RPMI7951 (cell line): ENCODE measurements around the gene ARVCF. TPM values are rescaled to one million over a fixed set of nuclear protein-coding genes. Genes with fewer than 3 reads are reported as not detected.

Experiments used
- DNase-seq: peaks from one replicate; pipeline ENCODE4 v3.0.0-alpha.2; 2012; ENCODE audit warnings: low read depth
- total RNA-seq: library from RNA; depleted of rRNA; stranded (reverse); fragments of >200 nt; shearing (Covaris generic); gene quantifications from 2 replicates; pipeline ENCODE4 v1.2.3, GENCODE V29; 2014

Gene ARVCF
- total RNA-seq, 1 experiment from 2014 or later, result 2.8 TPM

GRCh38 chr22:20000246-20001081 lies 16.2 kb downstream of the ARVCF start:
- no peak for DNase-seq

- no peak for DNase-seq
Measured at GRCh38 chr22:19998991-19999820, 17.4 kb downstream of the ARVCF start.

DNA sequence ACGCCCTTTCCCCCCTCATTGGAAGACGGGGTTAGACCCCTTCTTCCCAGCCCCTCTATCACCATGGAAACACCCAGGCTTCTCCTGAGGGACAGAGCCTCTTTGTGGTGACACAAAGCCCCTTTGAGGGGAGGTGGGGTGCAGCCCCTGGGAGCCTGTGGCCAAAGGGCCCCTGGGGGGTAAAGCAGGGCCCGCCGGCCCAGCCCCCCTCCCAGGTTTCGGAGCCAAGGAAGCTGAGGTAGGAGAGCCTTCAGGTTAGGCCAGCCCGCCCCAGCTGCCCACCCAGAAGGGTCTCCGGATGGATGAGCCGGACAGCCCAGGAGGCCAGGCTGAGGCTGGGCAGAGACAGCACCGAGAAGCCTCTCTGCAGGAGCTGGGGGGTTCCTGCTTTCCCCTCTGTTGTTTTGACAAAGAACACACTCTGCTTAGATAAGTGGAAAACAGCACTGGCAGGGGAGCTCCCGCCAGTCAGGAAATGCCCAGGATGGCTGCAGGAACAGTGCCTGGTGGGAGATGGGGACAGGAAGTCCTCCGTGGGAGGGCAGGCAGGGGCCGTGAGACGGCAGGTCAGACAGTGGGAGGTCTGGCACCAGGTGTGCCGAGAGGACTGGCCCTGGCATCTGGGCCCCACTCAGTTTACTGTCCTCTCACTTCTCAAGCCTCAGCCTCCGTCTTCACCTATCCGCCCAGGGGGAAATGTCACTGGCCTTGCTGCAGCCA lies 18.2 kb downstream of the ARVCF start:
- no peak for DNase-seq

- no peak for DNase-seq
Measured at GRCh38 chr22:19997561-19998231, 18.9 kb downstream of the ARVCF start.

DNA sequence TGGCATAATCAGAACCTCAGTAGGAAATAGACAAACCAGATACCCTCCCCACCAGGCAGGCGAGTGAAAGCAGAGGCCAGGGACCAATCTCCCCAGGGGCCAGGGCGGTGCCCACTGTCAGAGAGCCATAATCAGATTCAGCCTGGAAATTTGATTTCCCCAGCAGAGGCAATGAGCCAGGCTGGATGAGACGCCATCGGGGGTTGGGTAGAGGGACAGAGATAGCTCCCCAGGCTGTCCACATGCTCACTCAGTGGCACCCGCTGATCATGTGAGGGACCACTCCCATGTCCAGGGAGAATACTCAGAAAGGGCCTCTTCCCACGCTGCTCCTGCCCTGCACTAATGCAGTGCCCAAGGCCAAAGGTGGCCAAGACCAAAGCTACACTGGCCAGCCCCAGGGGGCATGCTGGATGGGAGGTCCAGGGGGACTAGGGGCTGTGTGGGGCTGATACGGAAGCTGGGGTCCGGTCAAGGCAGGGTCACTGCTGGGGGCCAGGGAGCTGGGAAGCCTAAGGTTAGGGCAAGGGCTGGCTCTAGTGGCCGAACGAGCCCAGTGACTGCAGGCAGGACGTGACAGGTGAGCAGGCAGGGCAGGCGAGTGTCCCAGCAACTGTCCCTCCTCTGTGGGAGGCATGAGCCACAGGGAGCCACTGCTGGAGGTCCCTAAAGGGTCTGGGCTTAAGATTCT lies 19.8 kb downstream of the ARVCF start:
- no peak for DNase-seq

DNA sequence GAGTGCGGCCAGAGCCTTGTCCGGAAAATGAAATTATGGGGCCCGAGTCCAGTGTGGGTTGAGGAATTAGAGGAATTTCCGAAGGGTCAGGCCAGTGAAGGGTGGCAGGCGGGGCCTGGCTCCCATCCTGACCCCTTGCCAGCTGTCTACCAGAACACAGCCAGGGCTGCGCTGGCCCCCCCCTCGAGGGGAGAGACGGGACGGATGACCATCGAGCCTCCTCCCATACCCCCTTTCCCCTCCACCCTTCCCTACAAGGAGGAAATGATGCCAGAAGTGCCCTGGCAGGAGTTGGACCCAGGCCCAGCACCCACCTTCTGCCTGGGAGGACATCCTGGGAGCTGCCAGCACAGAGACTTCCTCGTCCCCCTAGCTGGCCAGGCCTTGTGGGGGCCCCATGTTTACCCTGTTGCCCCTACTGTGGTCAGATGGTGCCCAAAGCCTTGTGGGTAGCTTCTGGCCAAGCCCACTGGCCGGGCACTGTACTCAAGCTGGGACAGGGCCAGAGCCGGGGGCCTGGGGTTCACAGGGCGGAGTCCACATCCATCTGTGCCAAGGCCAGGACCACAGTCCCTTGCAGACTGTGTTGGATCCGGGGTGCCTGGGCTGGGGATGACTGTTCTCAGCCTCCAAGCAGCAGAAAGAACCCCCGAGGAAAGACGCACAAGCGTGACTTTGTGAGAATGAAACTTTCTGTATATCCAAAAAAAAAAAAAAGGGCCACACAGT lies 20.8 kb downstream of the ARVCF start:
- no peak for DNase-seq

DNA sequence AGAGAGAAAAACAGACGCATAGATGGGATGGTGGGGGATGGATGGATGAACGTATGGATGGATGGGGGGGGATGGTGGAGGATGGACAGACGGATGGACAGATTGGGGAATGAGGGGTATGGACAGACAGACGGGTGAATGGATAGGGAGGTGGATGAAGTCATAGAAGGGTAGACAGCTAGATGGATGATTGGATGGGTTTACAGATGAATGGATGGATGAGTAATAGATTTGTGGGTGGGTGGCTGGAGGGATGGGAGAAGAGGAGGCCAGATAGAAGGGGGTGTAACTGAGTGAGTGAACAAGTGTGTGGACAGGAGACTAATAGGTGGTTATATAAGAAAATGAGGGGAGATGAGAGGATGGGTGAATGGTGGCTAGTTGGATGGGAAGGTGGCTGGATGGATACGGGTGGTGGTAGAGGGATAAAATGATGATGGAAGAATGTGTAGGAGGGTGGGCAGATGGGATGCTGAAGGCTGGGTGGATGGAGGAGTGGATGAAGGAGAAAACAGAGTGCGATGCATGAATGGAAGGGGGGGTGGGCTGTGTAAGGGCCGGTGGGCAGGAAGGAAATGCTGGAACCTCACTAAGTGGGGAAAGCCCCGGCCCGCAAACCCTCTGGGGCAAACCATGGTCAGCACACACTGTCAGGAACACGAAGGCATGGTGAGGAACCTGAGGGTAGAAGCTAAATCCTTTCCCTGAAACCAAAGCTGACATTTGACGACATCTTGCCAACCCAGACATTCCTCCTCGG lies 21.6 kb downstream of the ARVCF start:
- no peak for DNase-seq

DNA sequence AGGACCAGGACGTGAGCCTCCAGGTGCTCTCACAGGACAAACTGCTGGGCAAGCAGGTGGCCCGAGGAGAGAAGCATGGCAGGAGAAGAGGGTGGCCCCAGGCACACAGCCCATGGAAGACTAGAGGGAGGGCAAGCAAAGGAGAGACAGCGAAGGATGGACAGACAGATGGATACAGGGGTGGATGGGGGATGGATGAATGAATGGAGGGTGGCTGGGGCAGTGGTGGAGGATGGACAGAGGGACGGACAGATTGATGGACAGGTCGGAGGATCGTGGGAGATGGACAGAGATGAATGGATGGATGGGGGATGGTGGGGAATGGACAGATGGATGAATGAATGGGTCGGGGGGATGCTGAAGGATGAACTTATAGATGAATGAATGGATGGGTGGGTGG lies 22.7 kb downstream of the ARVCF start:
- no peak for DNase-seq

DNA sequence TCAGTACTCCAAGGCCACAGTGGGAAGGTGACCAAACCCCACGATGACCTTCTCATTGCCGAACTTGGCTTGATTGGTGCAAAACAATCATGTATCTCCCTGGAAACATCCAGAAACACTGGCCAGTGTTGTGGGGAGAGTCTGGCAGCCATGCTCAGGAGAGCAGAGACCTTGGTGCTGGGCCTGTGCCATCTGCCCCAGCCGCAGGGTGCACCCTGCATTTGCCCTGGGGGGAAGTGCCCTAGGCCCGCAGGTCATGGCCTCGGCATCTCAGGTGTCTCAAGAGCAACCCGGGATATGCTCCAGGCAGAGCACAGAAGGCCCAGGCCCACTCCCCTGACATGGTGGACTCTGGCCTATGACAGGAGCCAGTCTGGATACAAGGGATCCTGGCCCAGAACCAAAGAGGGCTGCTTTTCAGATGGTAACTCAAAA lies 23.7 kb downstream of the ARVCF start:
- no peak for DNase-seq

GRCh38 chr22:19992481-19992911 lies 24.1 kb downstream of the ARVCF start:
- no peak for DNase-seq

DNA sequence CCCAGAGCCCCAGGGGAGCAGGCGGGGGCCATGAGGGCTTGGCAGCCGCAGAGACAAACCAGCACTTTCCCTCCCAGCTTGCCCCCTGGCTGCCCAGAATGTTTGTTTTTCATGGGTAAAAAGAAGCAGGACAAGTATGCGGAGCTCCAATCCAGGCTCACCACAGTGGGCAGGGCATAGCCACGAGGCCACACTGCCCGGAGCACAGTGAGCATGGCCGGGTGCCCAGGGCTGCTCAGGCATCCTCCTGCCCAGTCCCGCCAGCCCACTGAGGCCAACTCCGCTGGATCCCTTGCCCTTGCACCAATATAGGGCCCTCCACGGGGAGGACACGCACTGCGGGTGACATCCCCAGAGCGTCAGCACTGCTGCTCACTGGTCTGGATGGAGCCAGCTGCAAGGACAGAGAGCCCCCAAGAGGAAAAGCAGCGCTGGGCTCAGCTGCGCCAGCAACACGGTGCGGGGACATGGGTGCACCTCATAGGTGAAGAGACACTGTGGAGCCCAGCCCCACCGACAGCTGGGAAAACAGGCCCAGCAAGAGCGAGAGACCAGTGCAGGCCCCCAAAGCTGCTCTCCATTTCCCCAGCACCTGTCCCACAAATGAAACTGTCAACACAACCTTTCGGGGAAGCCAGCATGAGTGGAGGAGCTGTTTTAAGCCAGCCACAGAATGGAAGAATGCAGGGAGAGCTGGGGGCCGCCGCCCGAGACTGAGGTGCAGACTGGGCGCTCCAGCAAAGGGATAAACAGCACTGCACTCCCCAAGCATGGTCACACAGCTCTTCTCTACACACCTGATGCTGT lies 24.8 kb downstream of the ARVCF start:
- DNase-seq, result no peak

DNA sequence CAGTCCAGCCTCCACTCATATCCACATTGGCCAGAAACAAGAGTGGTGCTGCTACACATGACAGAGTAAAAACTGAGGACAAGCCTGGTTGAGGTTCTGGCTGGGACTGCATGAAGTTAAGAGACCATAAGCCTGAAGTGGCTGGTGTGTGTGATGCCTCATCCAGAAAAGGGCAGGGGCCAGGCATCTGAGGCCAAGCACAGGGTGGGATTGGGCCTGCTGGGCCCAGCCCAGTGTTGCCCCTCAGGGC lies 25.3 kb downstream of the ARVCF start:
- no peak for DNase-seq

DNA sequence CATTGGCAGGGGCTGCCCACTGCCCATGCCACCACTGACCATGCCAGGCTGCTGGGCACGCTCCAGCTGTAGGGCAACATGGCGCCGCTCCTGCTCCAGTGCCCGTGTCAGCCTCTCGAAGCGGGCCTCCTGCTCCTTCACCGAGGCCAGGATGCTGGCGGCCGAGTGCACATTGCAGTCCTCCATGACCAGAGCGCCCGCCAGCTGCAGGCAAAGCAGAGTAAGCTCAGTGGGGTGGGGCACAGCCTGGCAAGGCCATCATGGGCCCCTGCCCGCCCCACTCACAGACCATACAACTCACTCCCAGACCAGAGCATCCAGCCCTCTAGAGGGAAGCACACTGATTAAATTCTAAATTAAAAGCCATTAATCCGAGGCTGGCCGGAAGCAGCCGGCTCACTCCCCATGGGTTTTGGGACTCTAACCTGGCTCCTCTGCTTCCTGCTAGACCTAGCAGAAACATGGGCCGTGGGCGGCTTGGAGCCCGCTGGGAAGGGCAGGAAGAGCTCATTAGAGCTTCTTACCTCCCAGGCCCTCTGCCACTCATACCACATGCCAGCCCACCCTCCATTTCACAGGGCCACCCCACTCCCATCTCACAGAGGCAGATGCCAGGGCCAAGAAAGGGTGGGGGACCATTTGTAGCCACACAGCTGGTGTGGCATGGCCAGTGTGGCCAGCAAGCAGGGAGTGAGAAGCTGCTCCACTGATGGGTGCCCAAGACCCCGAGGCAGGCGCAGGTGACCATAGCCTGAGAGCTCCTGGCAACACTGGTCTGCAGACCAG lies 25.8 kb downstream of the ARVCF start:
- DNase-seq, result no peak

- no peak for DNase-seq
Measured at GRCh38 chr22:19990188-19990587, 26.4 kb downstream of the ARVCF start.

DNA sequence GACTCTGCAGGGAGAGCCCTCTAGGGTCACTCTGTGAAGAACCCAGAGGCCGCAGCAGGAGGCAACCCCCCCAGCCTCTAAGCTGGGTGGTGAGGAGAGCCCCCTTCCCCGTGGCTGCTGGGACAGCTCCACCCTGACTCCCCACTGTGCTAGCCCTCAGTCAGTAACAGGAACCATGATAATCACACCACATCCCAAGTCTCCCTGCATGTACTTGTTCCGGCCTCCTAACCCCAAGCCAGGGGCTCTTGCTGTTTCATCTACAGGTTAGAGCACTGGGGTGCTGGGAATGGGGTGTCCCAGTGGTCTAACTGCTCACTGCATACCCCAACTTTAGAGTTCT lies 26.9 kb downstream of the ARVCF start:
- no peak for DNase-seq

DNA sequence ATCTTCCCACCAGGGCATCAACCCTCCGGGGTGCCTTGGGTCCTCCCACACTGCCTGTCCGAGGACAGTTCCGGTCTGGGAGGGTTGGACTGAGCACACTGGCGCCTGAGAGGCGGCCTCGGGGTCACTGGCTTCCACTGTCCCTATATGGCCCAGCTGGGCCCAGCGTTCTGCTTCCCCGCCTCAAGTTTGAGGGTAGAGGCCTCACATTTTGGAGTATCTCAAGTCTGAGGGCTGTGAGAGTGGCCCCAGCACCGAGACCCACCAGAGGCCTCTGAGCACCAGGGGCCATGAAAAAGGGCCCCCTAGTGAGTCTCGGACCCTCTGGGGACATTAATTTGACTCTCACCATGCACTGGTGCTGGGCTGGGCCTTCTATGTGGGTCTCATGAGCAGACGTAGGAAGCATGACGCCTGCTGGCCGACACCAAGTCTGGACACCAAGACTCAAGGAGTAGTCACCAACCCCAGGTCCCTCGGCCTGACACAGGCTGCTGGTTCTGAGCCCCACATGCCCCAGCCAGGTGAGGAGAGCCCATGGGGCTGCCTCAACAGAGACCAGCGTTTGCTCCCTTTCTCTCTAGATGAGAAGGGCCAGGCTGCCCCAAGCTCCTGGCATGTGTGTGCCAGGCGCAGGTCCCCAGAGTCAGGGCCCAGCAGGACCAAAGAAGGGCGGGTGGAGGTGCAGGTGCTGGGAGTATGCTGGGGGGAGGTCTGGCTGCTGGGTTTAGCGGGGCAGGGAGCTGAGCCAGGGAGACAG lies 27.5 kb downstream of the ARVCF start:
- no peak for DNase-seq

DNA sequence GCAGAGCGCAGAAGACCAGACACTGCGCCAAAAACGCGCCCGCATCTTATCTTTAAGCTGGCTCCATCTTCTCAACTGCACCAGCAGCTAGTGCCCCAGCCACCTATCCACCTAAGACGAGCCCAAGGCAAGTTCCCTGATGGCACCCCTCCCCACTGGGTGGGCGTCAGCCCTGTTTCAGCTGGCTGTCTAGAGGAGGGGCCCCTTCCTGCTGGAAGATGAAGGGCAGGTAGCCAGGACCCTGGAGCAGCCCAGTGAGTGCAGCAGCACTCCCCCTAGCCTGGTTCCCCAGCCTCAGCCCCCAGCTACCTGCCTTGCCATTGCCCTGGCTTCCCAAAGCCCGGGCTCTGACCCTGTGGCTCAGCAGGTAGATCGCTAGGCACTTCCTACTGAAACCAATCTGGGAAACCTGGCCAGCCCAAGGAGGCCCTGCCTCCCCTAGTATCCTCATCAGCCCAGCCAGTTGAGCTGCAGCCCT lies 28.3 kb downstream of the ARVCF start:
- DNase-seq, result no peak
